ENCODE data around the gene RAB40C.

The RAB40C gene

DNA sequence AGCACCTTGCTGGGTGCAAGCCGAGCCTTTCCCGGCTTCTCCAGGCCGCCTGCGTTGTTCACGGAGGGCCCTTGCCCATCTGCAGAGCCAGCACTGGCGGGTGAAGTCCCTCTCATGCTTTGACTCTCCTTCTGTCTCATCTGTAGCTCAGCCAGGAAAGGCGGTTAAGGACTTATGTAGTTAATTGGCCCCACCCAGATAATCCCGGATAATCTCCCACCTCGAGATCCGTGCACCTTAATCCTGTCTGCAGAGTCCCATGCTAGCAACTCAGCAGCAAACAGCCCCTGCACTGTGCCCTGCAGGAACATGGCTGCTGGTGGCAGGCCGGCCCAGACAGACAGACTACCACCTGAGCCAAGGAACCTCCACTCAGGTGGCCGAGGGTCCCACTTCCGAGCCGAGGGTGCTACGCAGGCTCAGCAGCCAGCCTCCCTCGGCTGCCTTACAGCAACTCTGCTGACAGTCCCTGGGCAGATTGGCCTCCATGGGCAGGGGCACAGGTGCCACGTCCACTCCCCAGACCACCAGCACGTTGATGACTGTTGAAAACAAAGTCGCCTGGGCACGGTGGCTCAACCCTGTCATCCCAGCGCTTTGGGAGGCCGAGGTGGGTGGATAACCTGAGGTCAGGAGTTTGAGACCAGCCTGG is 16.9 kb downstream of the RAB40C start:
- Histone ChIP-seq H3K27me3 (no peaks in the 10 kb centered on the region), H3K4me3 (0 out of 20 replicates have a peak overlapping the region, but pooled peaks of 1 of the 10 experiments have one; percentile 7), H3K4me2 (no peak overlapping the region), H3K36me3 (peaks cover 6 to 47% (median 29%) of the 10 kb centered on the region in 11 experiments; a peak in 21 of 22 replicates), H3K4me1 (peaks cover 0 to 34% (median 25%) of the 10 kb centered on the region in 10 experiments; a peak in 16 of 20 replicates), H3K9ac (no peak overlapping the region), H3K27ac (no peak overlapping the region), H4K20me1 (peaks cover 22 to 78% (median 55%) of the 10 kb centered on the region in 11 experiments; a peak in 20 of 22 replicates), H3K9me3 (replicated peaks in 1 of 11) (peaks cover 13 to 53% (median 42%) of the 10 kb centered on the region in 11 experiments)
- no peak for TF ChIP-seq Cebpa-rat (IDR thresholded peaks at IDR 0.05)

GRCh38 chr16:608019-608418 is 18.2 kb downstream of the RAB40C start:
- no peak overlapping the region for H3K9ac ChIP-seq
- H3K4me2 ChIP-seq, result 0 out of 22 replicates have a peak overlapping the region, but pooled peaks of 1 of the 11 experiments have one; percentile 43
- H3K27ac ChIP-seq, result no peak overlapping the region
- H4K20me1 ChIP-seq, result peaks cover 22 to 66% (median 45%) of the 10 kb centered on the region in 11 experiments; a peak in 20 of 22 replicates
- H3K36me3 ChIP-seq, result peaks cover 6 to 47% (median 30%) of the 10 kb centered on the region in 11 experiments; a peak in 21 of 22 replicates
- no peak overlapping the region for H3K4me3 ChIP-seq
- H3K4me1 ChIP-seq, result peaks cover 0 to 34% (median 25%) of the 10 kb centered on the region in 10 experiments; a peak in 16 of 20 replicates
- TF ChIP-seq Cebpa-rat (IDR thresholded peaks at IDR 0.05), result no peak
- peaks cover 13 to 55% (median 43%) of the 10 kb centered on the region in 11 experiments for H3K9me3 ChIP-seq (replicated peaks in 1 of 11)
- no peaks in the 10 kb centered on the region for H3K27me3 ChIP-seq

DNA sequence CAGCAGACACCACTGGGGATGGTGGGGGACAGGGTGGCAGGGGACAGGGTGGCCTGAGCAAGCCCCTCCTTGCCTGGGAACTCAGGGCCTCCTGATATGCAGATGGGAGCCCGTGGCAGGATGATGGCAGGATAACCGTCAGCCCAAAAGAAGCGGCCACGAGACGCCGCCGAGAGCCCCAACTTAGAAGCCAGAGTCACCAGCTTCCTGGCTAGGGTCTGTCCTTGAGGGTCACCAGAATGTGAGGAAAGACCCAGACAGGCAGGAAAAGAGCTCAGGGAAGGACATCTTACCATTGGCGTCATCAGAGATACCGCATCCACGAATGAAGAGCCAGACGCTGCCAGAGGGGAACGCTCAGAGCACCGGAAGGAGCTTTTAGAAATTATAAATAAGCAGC is 19.4 kb downstream of the RAB40C start:
- peaks cover 13 to 59% (median 48%) of the 10 kb centered on the region in 11 experiments for H3K9me3 ChIP-seq (replicated peaks in 1 of 11)
- peaks cover 0 to 42% (median 32%) of the 10 kb centered on the region in 10 experiments; a peak in 16 of 20 replicates for H3K4me1 ChIP-seq
- peak overlapping the region in 10 of 11 experiments; percentile 2 to 65 (median 38); a peak in 17 of 22 replicates for H3K9ac ChIP-seq
- peak overlapping the region in 2 of 11 experiments; percentile 28 to 32; a peak in 1 of 22 replicates for H3K27ac ChIP-seq
- peak overlapping the region in 9 of 11 experiments; percentile 43 to 83 (median 70); a peak in 18 of 22 replicates for H3K4me2 ChIP-seq
- H3K36me3 ChIP-seq, result peaks cover 16 to 46% (median 37%) of the 10 kb centered on the region in 11 experiments; a peak in 21 of 22 replicates
- H4K20me1 ChIP-seq, result peaks cover 26 to 67% (median 45%) of the 10 kb centered on the region in 11 experiments; a peak in 20 of 22 replicates
- no peak for TF ChIP-seq Cebpa-rat (IDR thresholded peaks at IDR 0.05)
- no peaks in the 10 kb centered on the region for H3K27me3 ChIP-seq
- H3K4me3 ChIP-seq, result no peak overlapping the region

GRCh38 chr16:609984-610383 is 20.1 kb downstream of the RAB40C start:
- Histone ChIP-seq H3K4me1 (peaks cover 0 to 49% (median 38%) of the 10 kb centered on the region in 10 experiments; a peak in 16 of 20 replicates), H3K9ac (peak overlapping the region in 10 of 11 experiments; percentile 2 to 65 (median 38); a peak in 17 of 22 replicates), H3K36me3 (peaks cover 14 to 45% (median 30%) of the 10 kb centered on the region in 11 experiments; a peak in 21 of 22 replicates), H3K4me2 (peak overlapping the region in 9 of 11 experiments; percentile 43 to 83 (median 70); a peak in 20 of 22 replicates), H3K27me3 (no peaks in the 10 kb centered on the region), H3K9me3 (replicated peaks in 1 of 11) (peaks cover 8 to 52% (median 41%) of the 10 kb centered on the region in 11 experiments), H4K20me1 (peaks cover 31 to 72% (median 50%) of the 10 kb centered on the region in 11 experiments; a peak in 21 of 22 replicates), H3K4me3 (no peak overlapping the region), H3K27ac (peak overlapping the region in 3 of 11 experiments; percentile 28 to 32 (median 30); a peak in 2 of 22 replicates)
- no peak for TF ChIP-seq Cebpa-rat (IDR thresholded peaks at IDR 0.05)

GRCh38 chr16:610513-611381 is 20.9 kb downstream of the RAB40C start:
- Histone ChIP-seq H3K4me1 (peaks cover 0 to 57% (median 44%) of the 10 kb centered on the region in 10 experiments; a peak in 16 of 20 replicates), H3K27me3 (no peaks in the 10 kb centered on the region), H3K27ac (peak overlapping the region in 3 of 11 experiments; percentile 28 to 32 (median 30); a peak in 2 of 22 replicates), H3K4me2 (peak overlapping the region in 8 of 11 experiments; percentile 51 to 83 (median 71); a peak in 15 of 22 replicates), H3K9me3 (replicated peaks in 1 of 11) (peaks cover 0 to 44% (median 34%) of the 10 kb centered on the region in 11 experiments; a peak in 21 of 22 replicates), H4K20me1 (peaks cover 32 to 73% (median 57%) of the 10 kb centered on the region in 11 experiments; a peak in 21 of 22 replicates), H3K9ac (peak overlapping the region in 5 of 11 experiments; percentile 24 to 65 (median 54); a peak in 8 of 22 replicates), H3K4me3 (no peak overlapping the region), H3K36me3 (peaks cover 9 to 38% (median 23%) of the 10 kb centered on the region in 11 experiments; a peak in 18 of 22 replicates)
- TF ChIP-seq Cebpa-rat (IDR thresholded peaks at IDR 0.05), result no peak

DNA sequence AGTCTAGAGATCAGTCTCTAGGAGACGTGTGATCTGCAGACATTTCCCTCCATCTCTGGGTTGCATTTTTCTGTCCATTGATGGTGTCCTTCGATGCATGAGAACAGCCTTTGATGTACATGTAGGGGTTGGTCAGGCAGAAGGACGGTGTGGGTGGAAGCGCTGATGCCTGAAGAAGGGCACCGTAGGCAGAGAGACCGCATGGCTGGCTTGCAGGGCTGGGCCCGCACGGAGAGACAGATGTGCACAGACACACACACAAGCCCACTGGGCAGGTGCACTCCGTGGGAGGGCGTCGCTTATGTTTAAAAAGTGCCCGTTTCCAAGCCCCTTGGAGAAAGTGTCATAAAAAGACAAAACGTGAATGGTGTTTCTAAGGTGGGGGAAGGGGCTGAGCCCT is 25.3 kb downstream of the RAB40C start:
- no peak for TF ChIP-seq Cebpa-rat (IDR thresholded peaks at IDR 0.05)
- Histone ChIP-seq H3K36me3 (peaks cover 8 to 35% (median 15%) of the 10 kb centered on the region in 11 experiments; a peak in 15 of 22 replicates), H3K9me3 (replicated peaks in 1 of 11) (peaks cover 0 to 22% (median 15%) of the 10 kb centered on the region in 11 experiments; a peak in 19 of 22 replicates), H3K27me3 (no peaks in the 10 kb centered on the region), H3K4me3 (no peak overlapping the region), H4K20me1 (peaks cover 25 to 78% (median 67%) of the 10 kb centered on the region in 11 experiments; a peak in 21 of 22 replicates), H3K4me2 (peak overlapping the region in 9 of 11 experiments; percentile 13 to 82 (median 56); a peak in 16 of 22 replicates), H3K9ac (peak overlapping the region in 1 of 11 experiments; percentile 44; a peak in 1 of 22 replicates), H3K4me1 (peaks cover 0 to 36% (median 28%) of the 10 kb centered on the region in 10 experiments; a peak in 16 of 20 replicates), H3K27ac (no peak overlapping the region)

GRCh38 chr16:616733-617586 is 27.1 kb downstream of the RAB40C start:
- TF ChIP-seq Cebpa-rat (IDR thresholded peaks at IDR 0.05), result no peak
- Histone ChIP-seq H3K27me3 (no peaks in the 10 kb centered on the region), H3K9ac (no peak overlapping the region), H3K27ac (no peak overlapping the region), H3K4me1 (peaks cover 0 to 38% (median 31%) of the 10 kb centered on the region in 10 experiments; a peak in 16 of 20 replicates), H3K36me3 (peaks cover 8 to 37% (median 15%) of the 10 kb centered on the region in 11 experiments; a peak in 15 of 22 replicates), H3K4me2 (no peak overlapping the region), H3K4me3 (no peak overlapping the region), H3K9me3 (replicated peaks in 1 of 11) (peaks cover 0 to 13% (median 12%) of the 10 kb centered on the region in 11 experiments; a peak in 19 of 22 replicates), H4K20me1 (peaks cover 29 to 82% (median 66%) of the 10 kb centered on the region in 11 experiments; a peak in 21 of 22 replicates)
